GM12878 (cell line): ENCODE results near the gene ARPC1B. TPM values are rescaled to one million over a fixed set of nuclear protein-coding genes. Genes with fewer than 3 reads are reported as not detected.
"Not testable (repeated sequence)": the region's sequence is repeated elsewhere in the genome, so short reads cannot be mapped to it uniquely, and the experiment has no call there.

ENCODE experiments used
- ATAC-seq: fragments of 200-7000 bp; cut with Tn5 transposase; 3 replicates; pipeline ENCODE4 v1.9.1; 2020; ENCODE audit warnings: mild to moderate bottlenecking, moderate library complexity
- BruUV-seq: library from RNA; stranded (reverse); fragments of 400-500 nt; replicated peaks from 2 replicates; lab custom pipeline; 2021; lab: Mats Ljungman, UMichigan
- CTCF ChIA-PET: fragments of 300-600 bp; sonication (Branson Sonifier 250); formaldehyde crosslinking; extraction: SDS; loops from one replicate; lab custom pipeline; 2021; ENCODE audit warnings: inconsistent platforms; lab: Yijun Ruan, JAX
- POLR2A ChIA-PET: fragments of 350-600 bp; formaldehyde crosslinking; extraction: SDS; loops from one replicate; lab custom pipeline; 2021; ENCODE audit warnings: inconsistent platforms; lab: Charles Lee
- RAD21 ChIA-PET: fragments of 300-600 bp; sonication (Branson Sonifier 250); formaldehyde crosslinking; loops from one replicate; lab custom pipeline; 2023; ENCODE audit warnings: antibody characterized with exemption; ENCODE audit not compliant: unreplicated experiment; lab: Charles Lee
- SMC1A ChIA-PET: fragments of 300-600 bp; sonication (Branson Sonifier 250); formaldehyde crosslinking; loops from one replicate; lab custom pipeline; 2023; ENCODE audit not compliant: unreplicated experiment, uncharacterized antibody; lab: Charles Lee
- DNase-seq: peaks from one replicate; pipeline ENCODE4 v3.0.0-alpha.2; 2011; ENCODE audit warnings: low read depth, low spot score
- FAIRE-seq: peaks from 3 replicates; lab custom pipeline; 2011; peaks lifted over from hg19 to GRCh38; lab: Jason Lieb, UNC
- H2AFZ ChIP-seq: 2 replicates; pipeline ENCODE4 v1.6.0; 2011; ENCODE audit warnings: low read depth, low read length, control low read depth; ENCODE audit not compliant: control insufficient read depth
- H3K27ac ChIP-seq: 2 replicates; pipeline ENCODE4 v1.5.1; 2011; ENCODE audit warnings: control low read depth; ENCODE audit not compliant: control insufficient read depth, insufficient read depth
- H3K27me3 ChIP-seq, 2 experiments: replicated peaks in 1 of 2; 2 replicates each; pipeline versions ENCODE4 v1.6.0 to v1.6.1; 2011; ENCODE audit warnings: low read length in 1 of 2; ENCODE audit not compliant: control insufficient read depth in 2 of 2, insufficient read depth in 2 of 2
- H3K36me3 ChIP-seq, 2 experiments: 2 replicates each; pipeline ENCODE4 v1.5.1; 2011; ENCODE audit warnings: low read length in 1 of 2; ENCODE audit not compliant: control insufficient read depth in 2 of 2, insufficient read depth in 2 of 2
- H3K4me1 ChIP-seq: 2 replicates; pipeline ENCODE4 v1.6.1; 2011; ENCODE audit warnings: mild to moderate bottlenecking, low read length, moderate library complexity, mixed read lengths; ENCODE audit not compliant: control insufficient read depth, insufficient read depth
- H3K4me2 ChIP-seq: 2 replicates; pipeline ENCODE4 v1.6.0; 2011; ENCODE audit warnings: control low read depth; ENCODE audit not compliant: control insufficient read depth, insufficient read depth
- H3K4me3 ChIP-seq: fragments of 200-600 bp; sonication (generic); 2 replicates; pipeline ENCODE4 v1.5.1; 2016
- H3K79me2 ChIP-seq: 2 replicates; pipeline ENCODE4 v1.6.0; 2011; ENCODE audit warnings: low read length; ENCODE audit not compliant: control insufficient read depth, insufficient read depth
- H3K9ac ChIP-seq: 2 replicates; pipeline ENCODE4 v1.8.0; 2011; ENCODE audit warnings: low read length, control low read depth, mixed read lengths; ENCODE audit not compliant: control insufficient read depth, insufficient read depth
- H3K9me3 ChIP-seq: replicated peaks from 3 replicates; pipeline ENCODE4 v1.5.1; 2011; ENCODE audit warnings: mild to moderate bottlenecking, low read length; ENCODE audit not compliant: control insufficient read depth, insufficient read depth
- H4K20me1 ChIP-seq: 2 replicates; pipeline ENCODE4 v1.6.0; 2011; ENCODE audit not compliant: control insufficient read depth, insufficient read depth
- BCL11A ChIP-seq: IDR thresholded peaks from 2 replicates; pipeline ENCODE4 v1.6.1; 2011; ENCODE audit warnings: low read depth, low read length
- BRCA1 ChIP-seq: IDR thresholded peaks from 2 replicates; pipeline ENCODE4 v1.6.1; 2011; ENCODE audit warnings: low read depth, low read length, improper control_type of control experiment
- EED ChIP-seq: sonication (generic); IDR thresholded peaks from 2 replicates; pipeline ENCODE4 v1.6.1; 2016; ENCODE audit warnings: antibody characterized with exemption, low read depth
- EGR1 ChIP-seq, 2 experiments: IDR thresholded peaks; 1 replicate in 1 of 2; 2 replicates in 1 of 2; pipeline ENCODE4 v1.6.1; 2011 to 2012; ENCODE audit warnings: low read depth in 2 of 2, low read length in 2 of 2, borderline replicate concordance in 1 of 2, mild to moderate bottlenecking in 1 of 2, moderate library complexity in 1 of 2
- GATAD2B ChIP-seq: fragments of 450-650 bp; conservative IDR thresholded peaks from 2 replicates; pipeline ENCODE4 v1.6.1; 2017; ENCODE audit warnings: low read depth, mild to moderate bottlenecking, moderate library complexity
- HDAC6 ChIP-seq: fragments of 200-600 bp; sonication (generic); IDR thresholded peaks from one replicate; pipeline ENCODE4 v1.8.0; 2017; ENCODE audit warnings: antibody characterized with exemption; ENCODE audit not compliant: unreplicated experiment
- STAT1 ChIP-seq: fragments of 450-650 bp; conservative IDR thresholded peaks from 2 replicates; pipeline ENCODE4 v1.6.1; 2014; ENCODE audit warnings: antibody characterized with exemption, mild to moderate bottlenecking
- TAF1 ChIP-seq: IDR thresholded peaks from 2 replicates; pipeline ENCODE4 v1.6.1; 2011; ENCODE audit warnings: mild to moderate bottlenecking, low read depth, low read length, borderline replicate concordance
- TCF12 ChIP-seq: IDR thresholded peaks from 2 replicates; pipeline ENCODE4 v1.6.1; 2011; ENCODE audit warnings: low read depth, mild to moderate bottlenecking, low read length
- WGBS: methylation state at CpG from one replicate; pipeline ENCODE4 v1.1.6; 2016; ENCODE audit warnings: low lambda C conversion rate; ENCODE audit not compliant: insufficient replicate concordance, insufficient coverage; ENCODE audit errors: missing lambda C conversion rate; 5-methylcytosine and 5-hydroxymethylcytosine counted together
- in situ Hi-C: fragments of 300-500 bp; cut with MboI; formaldehyde crosslinking; loops from 9 replicates; pipeline ENCODE4 v1.14.3; 2018; ENCODE audit warnings: mixed read lengths
- intact Hi-C: fragments of 100-400 bp; cut with micrococcal nuclease; formaldehyde crosslinking; loops from one replicate; pipeline ENCODE4 v1.14.2; 2022; ENCODE audit not compliant: unreplicated experiment
- polyA plus RNA-seq, 11 experiments: library from polyadenylated mRNA; depleted of rRNA in 4 of 11; unstranded in 6 of 11; stranded (reverse) in 5 of 11; fragments of >200 nt; fragmentation: Nextera tagmentation in 4 of 11; fragmentation: Illumina TruSeq in 1 of 11; extraction: Ambion mirVana in 4 of 11; extraction: Trizol in 1 of 11; gene quantifications; 1 replicate in 1 of 11; 2 replicates in 10 of 11; pipeline versions ENCODE4 v1.2.1 to v1.2.3, GENCODE V29; 2011 to 2016; ENCODE audit warnings: inconsistent platforms in 2 of 11, missing spikeins in 2 of 11, low read depth in 1 of 11
- total RNA-seq, 4 experiments: library from RNA; depleted of rRNA in 3 of 4; stranded (reverse); fragments of >200 nt in 3 of 4; fragmentation: Illumina TruSeq in 1 of 4; extraction: Trizol in 1 of 4; gene quantifications; 2 replicates each; pipeline versions ENCODE4 v1.2.1 to v1.2.3, GENCODE V29; 2013 to 2021
- TF ChIP-seq, protein P1 (sequence below): fragments of 450-650 bp; IDR thresholded peaks from 2 replicates; pipeline ENCODE4 v1.6.1; 2016; ENCODE audit warnings: mild to moderate bottlenecking

ARPC1B gene
- total and polyA plus RNA-seq, 10 of the 15 experiments (the other 5 are each of a cell fraction or from before 2014, with no cell fraction given): 14.1 to 762 (median 387) TPM

DNA sequence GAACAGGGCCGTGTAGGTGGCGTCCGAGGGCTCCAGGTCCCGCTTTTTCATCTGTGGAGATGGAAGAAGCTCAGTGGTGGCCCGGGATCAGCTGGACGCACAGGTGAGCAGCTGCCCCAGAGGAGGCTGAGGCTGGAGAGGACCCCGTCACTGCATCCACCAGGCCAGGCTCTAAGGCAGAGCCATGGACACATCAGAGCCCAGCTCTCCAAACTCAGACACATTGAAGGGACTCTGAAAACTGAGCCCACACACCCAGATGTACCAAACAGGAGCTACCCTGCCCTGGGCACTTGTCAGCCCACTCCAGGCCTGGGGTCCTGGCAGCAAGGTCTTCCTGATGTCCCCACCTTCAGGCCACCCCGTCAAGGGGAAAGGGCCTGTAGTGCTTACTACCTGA, 55.2 kb downstream of the ARPC1B start:
- 85% methylated on average over 8 of the region's 8 CpGs for WGBS

GRCh38 chr7:99431756-99432540, 57.4 kb downstream of the ARPC1B start:
- SMC1A ChIA-PET, H3K9me3 ChIP-seq, DNase-seq, H3K27me3 ChIP-seq, intact Hi-C loops, H3K9ac ChIP-seq, in situ Hi-C loops, CTCF ChIA-PET, H3K4me3 ChIP-seq, H4K20me1 ChIP-seq, H3K27ac ChIP-seq, ATAC-seq, H2AFZ ChIP-seq, FAIRE-seq, H3K79me2 ChIP-seq, RAD21 ChIA-PET, POLR2A ChIA-PET, H3K4me1 ChIP-seq, H3K4me2 ChIP-seq: not testable (repeated sequence)
- H3K36me3 ChIP-seq: peaks cover 12 to 13% of the 10 kb centered on the region in 2 experiments
- WGBS: 81% methylated on average over 13 of the region's 13 CpGs
- TSS peak; percentile 38 for BruUV-seq

More for the DNA sequence above, 55.2 kb downstream of the ARPC1B start:
- ChIA-PET POLR2A (interaction anchor here (0.5 kb wide), 1 partner anchor 59 kb away, joined by 4 read pairs; no protein-coding TSS in a partner anchor), SMC1A (interaction anchor here (0.7 kb wide), 1 partner anchor 23 kb away, joined by 3 read pairs; no protein-coding TSS in a partner anchor), RAD21 (no interaction called here), CTCF (no interaction called here)
- intact Hi-C loops (no loop called here), in situ Hi-C loops (no loop called here)
- Histone ChIP-seq H2AFZ (no peak overlapping the region), H3K4me3 (no peak overlapping the region), H3K36me3 (peaks cover 7 to 15% of the 10 kb centered on the region in 2 experiments), H3K27ac (no peak overlapping the region), H3K9me3 (no peaks in the 10 kb centered on the region), H3K79me2 (no peaks in the 10 kb centered on the region), H3K9ac (no peak overlapping the region), H3K4me2 (no peak overlapping the region), H4K20me1 (no peaks in the 10 kb centered on the region), H3K27me3 (no peaks in the 10 kb centered on the region), H3K4me1 (no peaks in the 10 kb centered on the region)
- TF ChIP-seq EGR1 (IDR thresholded peaks at IDR 0.05; ENCODE audit: borderline replicate concordance in 1 of 2, low read depth in 2 of 2, low read length in 2 of 2) (no peak), BRCA1 (no peak), HDAC6 (no peak), GATAD2B (no peak), BCL11A (no peak), EED (no peak), TCF12 (no peak), TAF1 (no peak), STAT1 (no peak)
- TF ChIP-seq, protein P1, sequence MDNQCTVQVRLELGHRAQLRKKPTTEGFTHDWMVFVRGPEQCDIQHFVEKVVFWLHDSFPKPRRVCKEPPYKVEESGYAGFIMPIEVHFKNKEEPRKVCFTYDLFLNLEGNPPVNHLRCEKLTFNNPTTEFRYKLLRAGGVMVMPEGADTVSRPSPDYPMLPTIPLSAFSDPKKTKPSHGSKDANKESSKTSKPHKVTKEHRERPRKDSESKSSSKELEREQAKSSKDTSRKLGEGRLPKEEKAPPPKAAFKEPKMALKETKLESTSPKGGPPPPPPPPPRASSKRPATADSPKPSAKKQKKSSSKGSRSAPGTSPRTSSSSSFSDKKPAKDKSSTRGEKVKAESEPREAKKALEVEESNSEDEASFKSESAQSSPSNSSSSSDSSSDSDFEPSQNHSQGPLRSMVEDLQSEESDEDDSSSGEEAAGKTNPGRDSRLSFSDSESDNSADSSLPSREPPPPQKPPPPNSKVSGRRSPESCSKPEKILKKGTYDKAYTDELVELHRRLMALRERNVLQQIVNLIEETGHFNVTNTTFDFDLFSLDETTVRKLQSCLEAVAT: no peak
- no peak for DNase-seq
- FAIRE-seq: no peak
- no TSS peak for BruUV-seq
- ATAC-seq: no peak
